MCF 10A (cell line): ENCODE measurements around the gene FBN3. TPM values are rescaled to one million over a fixed set of nuclear protein-coding genes. Genes with fewer than 3 reads are reported as not detected.

Experiments used
- BruUV-seq: library from RNA; stranded (reverse); fragments of 400-500 nt; replicated peaks from 2 replicates; lab custom pipeline; 2021; lab: Mats Ljungman, UMichigan
- CTCF ChIA-PET: fragments of 300-600 bp; sonication (Branson Sonifier 250); formaldehyde crosslinking; extraction: SDS; loops from one replicate; lab custom pipeline; 2021; ENCODE audit warnings: antibody characterized with exemption, inconsistent platforms; lab: Yijun Ruan, JAX
- POLR2A ChIA-PET: fragments of 300-600, 350-650 bp; sonication (Branson Sonifier 250); formaldehyde crosslinking; extraction: SDS; loops from one replicate; lab custom pipeline; 2020; ENCODE audit warnings: antibody characterized with exemption, inconsistent platforms; lab: Yijun Ruan, JAX
- DNase-seq: peaks from one replicate; pipeline ENCODE4 v3.0.0-alpha.2; 2018; ENCODE audit not compliant: unreplicated experiment
- H3K27ac Mint-ChIP-seq: one replicate; pipeline ENCODE4 v1.8.0; 2022; ENCODE audit warnings: mild to moderate bottlenecking, low read depth, mixed read lengths; ENCODE audit not compliant: unreplicated experiment
- H3K27me3 Mint-ChIP-seq: one replicate; pipeline ENCODE4 v1.8.0; 2022; ENCODE audit warnings: mixed read lengths; ENCODE audit not compliant: insufficient read depth, unreplicated experiment
- H3K36me3 Mint-ChIP-seq: one replicate; pipeline ENCODE4 v1.8.0; 2022; ENCODE audit warnings: mild to moderate bottlenecking, moderate library complexity, mixed read lengths; ENCODE audit not compliant: insufficient read depth, unreplicated experiment
- H3K4me1 Mint-ChIP-seq: one replicate; pipeline ENCODE4 v1.8.0; 2022; ENCODE audit warnings: mixed read lengths; ENCODE audit not compliant: insufficient read depth, unreplicated experiment
- H3K4me3 Mint-ChIP-seq: one replicate; pipeline ENCODE4 v1.8.0; 2022; ENCODE audit warnings: mild to moderate bottlenecking, moderate library complexity, mixed read lengths; ENCODE audit not compliant: unreplicated experiment
- H3K9me3 Mint-ChIP-seq: one replicate; pipeline ENCODE4 v1.8.0; 2022; ENCODE audit warnings: mixed read lengths; ENCODE audit not compliant: unreplicated experiment
- CTCF ChIP-seq: fragments of 200-600 bp; IDR thresholded peaks from one replicate; pipeline ENCODE4 v1.8.0; 2022; ENCODE audit warnings: antibody characterized with exemption, mild to moderate bottlenecking; ENCODE audit not compliant: unreplicated experiment
- intact Hi-C: fragments of 100-400 bp; cut with micrococcal nuclease; formaldehyde crosslinking; loops from 2 replicates; pipeline ENCODE4 v1.14.1; 2022
- total RNA-seq: library from RNA; stranded (reverse); gene quantifications from 2 replicates; pipeline ENCODE4 v1.2.3, GENCODE V29; 2022

FBN3 gene
- total RNA-seq, 1 experiment from 2014 or later, result not detected

GRCh38 chr19:8101311-8101710 lies 48.1 kb downstream of the FBN3 start:
- Mint-ChIP-seq H3K9me3 (peaks cover 8% of the 10 kb centered on the region), H3K36me3 (no peaks in the 10 kb centered on the region), H3K27ac (no peak overlapping the region), H3K4me3 (no peak overlapping the region), H3K27me3 (peaks cover 32% of the 10 kb centered on the region), H3K4me1 (no peaks in the 10 kb centered on the region)
- BruUV-seq, result no TSS peak
- CTCF ChIA-PET, result interaction anchor here (0.5 to 0.6 kb wide), 2 partner anchors 76 to 1888 kb away, joined by 3 to 5 read pairs; no protein-coding TSS in a partner anchor
- POLR2A ChIA-PET, result interaction anchor here (0.6 kb wide), 1 partner anchor 61 kb away, joined by 3 read pairs; no protein-coding TSS in a partner anchor
- TF ChIP-seq CTCF, result no peak
- intact Hi-C loops, result no loop called here
- DNase-seq, result no peak

GRCh38 chr19:8097681-8098567 lies 51.5 kb downstream of the FBN3 start:
- H3K27me3 Mint-ChIP-seq, result peaks cover 32% of the 10 kb centered on the region
- no peak overlapping the region for H3K4me3 Mint-ChIP-seq
- intact Hi-C loops, result no loop called here
- H3K27ac Mint-ChIP-seq, result no peak overlapping the region
- H3K36me3 Mint-ChIP-seq, result no peaks in the 10 kb centered on the region
- TF ChIP-seq CTCF, result no peak
- CTCF ChIA-PET, result no interaction called here
- POLR2A ChIA-PET, result no interaction called here
- H3K9me3 Mint-ChIP-seq, result peaks cover 19% of the 10 kb centered on the region
- no TSS peak for BruUV-seq
- H3K4me1 Mint-ChIP-seq, result no peaks in the 10 kb centered on the region
- DNase-seq, result no peak

- Mint-ChIP-seq H3K27ac (no peak overlapping the region), H3K9me3 (peaks cover 19% of the 10 kb centered on the region), H3K4me1 (no peaks in the 10 kb centered on the region), H3K27me3 (peaks cover 30% of the 10 kb centered on the region), H3K36me3 (no peaks in the 10 kb centered on the region), H3K4me3 (no peak overlapping the region)
- BruUV-seq, result no TSS peak
- intact Hi-C loops, result no loop called here
- CTCF ChIA-PET, result no interaction called here
- POLR2A ChIA-PET, result no interaction called here
- TF ChIP-seq CTCF, result no peak
- DNase-seq, result no peak
These were observed 52.2 kb downstream of the FBN3 start for GRCh38 chr19:8097198-8097597.

GRCh38 chr19:8096071-8096470 lies 53.3 kb downstream of the FBN3 start:
- H3K4me3 Mint-ChIP-seq, result no peak overlapping the region

More at GRCh38 chr19:8096071-8096470, 53.3 kb downstream of the FBN3 start:
- Mint-ChIP-seq H3K27ac (no peak overlapping the region), H3K27me3 (peaks cover 19% of the 10 kb centered on the region), H3K4me1 (no peaks in the 10 kb centered on the region), H3K9me3 (peaks cover 19% of the 10 kb centered on the region), H3K36me3 (no peaks in the 10 kb centered on the region)
- CTCF ChIA-PET, result interaction anchor here (0.6 kb wide), 1 partner anchor 742 kb away, joined by 3 read pairs; no protein-coding TSS in a partner anchor
- DNase-seq, result no peak
- POLR2A ChIA-PET, result no interaction called here
- no TSS peak for BruUV-seq
- TF ChIP-seq CTCF, result no peak
- intact Hi-C loops, result no loop called here
